EH (cell line): Measurements from ENCODE around the gene MADD.

Experiments used
- DNase-seq: peaks from one replicate; pipeline ENCODE4 v3.0.0-alpha.2; 2015; ENCODE audit warnings: low read depth

MADD gene

DNA sequence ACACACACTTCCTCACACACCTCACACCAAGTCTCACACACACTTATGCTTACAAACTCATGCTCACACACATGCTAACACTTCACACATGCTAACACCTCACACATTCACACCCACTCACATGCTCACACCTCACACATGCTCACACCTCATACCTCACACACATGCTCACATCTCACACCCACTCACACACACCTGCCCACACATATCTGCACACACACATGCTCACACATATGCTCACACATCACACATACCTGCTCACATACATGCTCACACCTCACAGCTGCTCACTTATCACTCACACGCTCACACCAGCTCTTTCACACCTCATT is 87.0 kb downstream of the MADD start:
- DNase-seq = no peak

DNA sequence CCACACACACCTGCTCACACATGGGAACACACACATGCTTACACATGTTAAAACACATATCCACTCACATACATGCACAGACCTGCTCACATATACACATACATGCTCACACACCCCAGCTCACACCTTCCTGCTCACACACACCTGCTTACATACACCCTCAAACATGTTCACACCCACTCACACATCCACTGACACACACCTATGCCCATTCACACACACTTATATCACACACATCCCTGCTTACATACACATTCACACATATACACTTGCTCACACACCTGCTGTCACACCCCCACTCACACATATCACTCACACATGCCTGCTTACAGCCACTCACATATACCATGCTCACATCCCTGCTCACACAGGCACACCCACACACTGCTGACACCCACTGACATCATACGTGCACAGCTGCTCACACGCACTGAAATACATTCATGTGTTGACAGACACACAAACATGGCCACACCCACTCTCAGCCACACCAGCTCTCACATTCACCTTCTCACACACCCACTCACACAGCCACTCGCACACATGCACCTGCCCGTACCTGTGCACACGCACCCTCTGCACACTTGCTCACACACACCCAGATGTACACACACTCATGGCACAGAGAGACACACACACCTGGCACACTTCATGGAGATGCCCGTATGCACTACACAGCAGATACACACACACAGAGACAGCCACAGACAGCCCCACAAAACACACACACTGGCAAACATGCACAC is 88.2 kb downstream of the MADD start:
- no peak for DNase-seq

DNA sequence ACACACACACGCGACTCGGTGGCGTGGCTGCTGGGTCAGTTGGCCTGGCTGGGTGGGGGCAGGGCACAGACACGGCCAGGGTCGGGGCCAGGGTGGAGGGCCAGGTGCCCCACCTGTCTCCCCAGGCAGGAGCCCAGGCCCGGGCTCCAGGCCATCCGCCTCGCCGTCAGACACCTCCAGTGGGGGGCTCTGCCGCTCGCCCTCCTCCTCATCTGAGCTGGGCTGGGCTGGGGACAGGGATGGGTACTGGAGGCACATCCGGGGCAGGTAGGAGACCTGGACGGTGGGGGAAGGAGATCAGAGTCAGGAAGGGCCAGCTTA is 88.8 kb downstream of the MADD start:
- DNase-seq = no peak

DNA sequence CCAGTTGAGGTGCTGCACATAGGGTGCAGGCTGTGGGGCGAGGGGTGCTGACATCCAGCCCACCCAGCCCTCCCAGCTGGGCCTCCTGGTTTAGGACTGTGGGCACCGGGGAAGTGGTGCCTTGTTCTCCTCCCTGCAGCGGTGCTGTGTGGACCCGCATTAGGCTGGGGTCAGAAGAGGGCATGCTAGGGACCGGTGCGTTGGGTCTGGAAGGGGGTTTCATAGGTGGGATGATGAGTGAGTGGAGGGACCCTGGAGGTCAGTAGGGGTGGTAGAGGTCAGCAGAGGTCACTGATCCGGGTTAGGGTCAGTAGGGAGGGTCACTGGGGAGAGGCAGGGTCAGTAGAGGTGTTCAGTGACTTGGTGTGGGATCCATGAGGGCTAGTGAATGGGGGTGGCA is 89.2 kb downstream of the MADD start:
- no peak for DNase-seq

DNA sequence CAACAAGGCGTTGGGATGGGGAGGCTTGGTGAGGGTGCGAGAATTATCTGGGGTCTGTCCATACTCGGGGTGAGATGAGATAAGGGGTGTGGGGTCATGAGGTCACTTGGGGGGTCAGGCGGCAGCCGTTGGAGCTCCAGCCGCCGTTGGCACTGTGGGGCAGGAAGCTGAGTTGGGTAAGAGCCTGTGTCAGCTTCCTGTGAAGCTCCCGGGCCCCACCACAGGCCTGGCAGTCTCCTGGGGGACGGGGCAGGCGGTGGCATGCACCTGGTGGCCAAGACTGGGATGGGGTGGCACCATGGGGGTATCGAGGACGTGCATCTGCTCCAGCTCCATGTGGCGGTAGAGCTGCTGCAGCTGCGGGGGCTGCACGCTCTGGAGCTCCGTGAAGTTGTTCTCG is 89.7 kb downstream of the MADD start:
- no peak for DNase-seq

DNA sequence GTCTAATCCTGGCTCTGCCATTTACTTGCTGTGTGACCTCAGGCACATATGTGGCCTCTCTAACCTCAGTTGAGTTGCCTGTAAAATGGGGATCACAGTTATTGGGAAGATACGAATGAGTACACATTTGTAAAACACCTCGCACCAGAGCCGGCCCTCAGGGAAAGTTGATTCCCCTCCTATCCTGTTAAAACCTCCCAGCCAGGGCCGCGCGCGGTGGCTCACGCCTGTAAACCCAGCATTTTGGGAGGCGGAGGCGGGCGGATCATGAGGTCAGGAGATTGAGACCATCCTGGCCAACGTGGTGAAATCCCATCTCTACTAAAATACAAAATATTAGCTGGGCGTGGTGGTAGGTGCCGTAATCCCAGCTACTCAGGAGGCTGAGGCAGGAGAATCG is 90.4 kb downstream of the MADD start:
- DNase-seq = no peak

DNA sequence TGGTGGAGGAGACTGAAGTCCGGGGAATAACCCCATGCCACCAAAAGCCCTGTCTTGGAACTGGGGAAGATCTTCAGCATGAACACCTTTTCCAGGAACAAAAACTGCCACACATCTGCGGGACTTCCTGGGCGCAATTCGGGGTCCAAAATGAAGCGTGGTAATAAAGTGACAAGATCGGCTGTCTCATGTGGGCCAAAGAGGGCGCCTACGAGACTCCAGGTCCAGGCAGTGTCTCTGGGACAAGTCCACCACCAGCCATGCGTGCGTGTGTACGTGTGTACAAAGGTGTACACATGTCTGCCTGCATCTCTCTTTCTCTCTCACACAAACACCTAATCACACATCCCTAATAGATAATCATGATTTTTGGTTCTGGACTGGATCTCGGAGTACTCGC is 91.5 kb downstream of the MADD start:
- no peak for DNase-seq

DNA sequence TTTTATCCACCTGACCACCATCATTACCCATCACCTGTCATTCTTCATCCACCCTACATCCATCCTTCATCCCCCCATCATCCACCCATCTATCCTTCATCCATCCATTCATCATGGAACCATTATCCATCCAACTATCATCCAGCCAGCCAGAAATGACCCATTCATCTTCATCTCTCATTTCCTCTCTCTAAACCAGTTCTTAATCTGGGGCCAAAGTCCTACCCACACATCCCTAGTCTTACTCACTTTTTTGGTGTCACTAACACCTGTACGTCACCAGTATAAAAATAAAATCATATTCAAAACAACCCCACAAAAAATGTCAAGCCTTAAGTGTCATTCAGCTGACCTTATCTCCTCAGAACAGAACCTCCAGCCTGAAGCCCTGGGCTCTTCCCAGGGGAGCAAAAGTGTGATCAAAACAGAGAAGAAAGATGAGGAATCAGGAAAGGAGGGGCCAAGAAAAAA is 96.1 kb downstream of the MADD start:
- DNase-seq = no peak

DNA sequence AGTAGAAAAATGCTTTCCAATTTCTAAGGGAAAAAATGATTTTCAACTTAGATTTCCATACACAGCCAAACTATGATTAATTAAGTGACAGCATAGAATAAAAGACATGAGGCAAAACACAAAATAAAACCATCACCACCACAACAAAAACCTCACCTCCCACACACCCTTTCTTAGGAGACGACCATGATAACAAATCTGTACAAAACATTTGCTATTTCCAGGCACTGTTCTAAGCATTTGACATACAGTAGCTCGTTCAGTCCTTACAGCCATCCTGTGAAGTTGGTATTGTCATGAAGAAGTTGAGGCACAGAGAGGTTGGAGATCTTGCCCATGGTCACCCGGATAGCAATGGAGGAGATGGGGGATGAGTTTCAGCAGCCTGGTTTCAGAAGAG is 99.7 kb downstream of the MADD start:
- DNase-seq = no peak

DNA sequence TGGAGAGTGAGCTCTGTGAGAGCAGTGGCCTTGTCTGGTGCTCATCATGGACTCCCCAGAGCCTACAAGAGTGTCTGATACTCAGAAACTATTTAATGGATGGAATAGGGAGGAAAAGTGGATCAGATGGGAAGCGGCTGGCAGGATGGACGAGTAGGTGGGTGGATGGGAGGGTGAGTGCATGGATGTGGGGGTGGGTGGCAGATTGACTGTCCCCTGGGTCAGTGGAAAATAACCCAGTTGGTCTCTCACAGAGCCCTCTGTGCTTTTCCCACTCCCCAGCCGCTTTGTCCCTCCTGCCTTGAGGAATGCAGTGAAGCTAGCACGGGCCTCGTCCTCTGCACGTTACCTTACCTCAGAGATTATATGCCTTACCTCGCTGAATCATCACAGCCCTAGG is 102.5 kb downstream of the MADD start:
- no peak for DNase-seq

DNA sequence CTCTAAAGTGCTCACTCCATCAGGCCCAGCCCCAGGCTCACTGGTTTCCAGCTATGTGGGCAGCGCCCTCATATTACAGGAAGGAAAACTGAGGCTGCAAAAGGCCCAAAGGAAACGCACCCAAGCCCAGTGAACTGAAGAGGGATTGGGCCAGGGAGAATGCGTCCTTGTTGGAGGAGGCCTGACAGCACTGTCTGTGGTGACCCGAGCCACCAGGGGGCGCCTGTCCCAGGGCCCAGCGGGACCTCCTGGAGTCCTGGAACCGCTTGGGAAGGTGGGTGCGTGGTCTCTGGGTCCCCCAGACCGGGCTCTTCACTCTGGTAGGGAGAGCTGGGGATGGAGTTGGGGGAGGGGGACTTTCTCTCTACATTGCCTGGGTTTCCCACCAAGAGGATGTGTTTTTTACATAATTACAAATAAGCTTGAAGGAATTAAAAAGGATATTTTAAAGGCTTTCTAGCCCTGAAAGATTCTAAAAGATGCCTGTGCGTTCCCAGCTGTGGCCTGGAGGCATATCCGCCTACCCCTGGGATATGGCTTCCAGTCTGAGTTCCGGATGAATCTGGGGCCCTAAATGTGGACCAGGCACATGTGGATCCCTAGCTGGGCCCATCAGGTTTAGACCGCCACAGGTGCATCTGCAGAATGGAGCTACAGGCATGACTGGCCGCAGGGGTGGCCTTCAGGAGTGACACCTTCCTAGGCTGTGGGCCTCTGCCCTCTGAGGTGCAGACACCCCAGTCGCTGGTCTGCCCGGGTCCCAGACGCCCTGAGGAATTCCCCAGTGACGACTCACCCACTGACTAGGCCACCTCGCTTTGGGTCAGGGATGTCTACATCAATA is 104.2 kb downstream of the MADD start:
- peak; percentile 73 for DNase-seq

DNA sequence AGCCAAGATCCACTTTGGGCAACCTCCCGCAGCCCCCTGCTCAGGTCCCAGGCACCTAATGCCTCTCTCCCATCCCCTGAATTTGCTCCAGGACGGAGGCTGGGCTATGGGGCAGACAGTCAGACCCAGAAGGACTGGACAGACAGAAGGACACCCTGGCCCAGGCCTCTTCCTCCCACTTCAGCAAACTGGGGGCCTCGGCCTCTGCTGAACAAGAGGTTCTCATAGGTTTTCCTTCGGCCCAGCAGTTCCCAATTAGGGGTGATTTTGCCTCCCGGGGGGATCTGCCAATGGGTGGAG is 104.7 kb downstream of the MADD start:
- no peak for DNase-seq

DNA sequence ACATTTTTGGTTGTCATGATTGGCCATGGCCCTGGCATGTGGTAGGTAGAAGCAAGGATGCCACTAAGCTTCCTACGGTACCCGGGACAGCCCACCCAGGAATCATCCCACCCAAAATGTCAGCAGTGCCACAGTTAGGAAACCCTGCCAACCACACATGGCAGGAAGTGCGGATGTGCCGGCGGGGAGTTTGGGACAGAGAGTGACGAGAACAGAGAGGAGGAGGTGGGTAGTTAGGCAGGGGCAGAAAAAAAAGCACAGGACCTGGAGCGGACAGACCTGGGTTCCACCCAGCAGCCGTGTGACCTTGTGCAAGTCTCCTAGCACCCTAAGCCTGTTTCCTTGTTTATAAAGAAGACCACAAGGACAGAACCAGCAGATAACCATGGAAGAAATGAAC is 105.1 kb downstream of the MADD start:
- DNase-seq = no peak

DNA sequence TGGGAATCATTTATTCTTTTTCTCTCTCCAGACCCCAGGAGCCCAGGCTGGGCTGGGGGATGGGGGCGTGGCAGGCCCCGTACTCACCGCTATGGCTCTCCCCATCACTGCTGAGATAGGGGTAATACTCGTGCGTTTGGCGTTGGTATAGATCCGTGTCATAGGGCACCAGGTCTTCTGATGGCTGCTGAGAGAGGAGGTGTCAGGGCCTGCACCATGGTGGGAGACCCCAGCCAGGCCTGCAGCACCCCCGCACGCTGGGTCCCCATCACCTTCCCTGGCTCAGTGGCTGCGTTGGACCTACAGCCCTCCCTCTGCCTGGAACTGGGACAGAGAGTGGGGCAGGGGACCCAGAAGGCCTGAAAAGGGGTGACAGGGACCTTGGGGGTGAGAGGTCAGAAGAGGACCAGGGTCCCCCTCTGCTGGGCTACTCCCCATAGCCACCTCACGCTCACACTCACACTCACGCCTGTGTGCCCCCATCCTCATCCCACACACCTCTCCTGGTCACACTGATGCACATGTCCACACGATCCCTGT is 105.7 kb downstream of the MADD start:
- DNase-seq = no peak

DNA sequence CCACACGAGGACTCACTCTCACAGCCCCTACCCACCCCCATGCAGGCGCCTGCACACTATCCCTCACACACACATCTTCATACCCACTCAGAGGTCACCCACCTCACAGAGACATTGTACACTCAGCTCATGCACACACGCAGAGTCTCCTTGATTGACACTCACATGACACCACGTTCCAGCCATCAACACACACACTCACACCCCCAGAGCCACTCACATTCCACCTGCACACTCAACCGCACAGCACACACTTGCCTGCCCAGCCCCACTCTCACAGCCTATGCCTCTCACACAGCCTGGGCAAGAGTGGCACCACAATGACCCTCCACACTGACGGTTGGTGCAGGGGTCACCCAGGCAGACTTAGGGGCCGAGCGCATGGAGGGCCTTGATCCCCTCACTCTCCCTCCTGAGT is 106.2 kb downstream of the MADD start:
- no peak for DNase-seq

DNA sequence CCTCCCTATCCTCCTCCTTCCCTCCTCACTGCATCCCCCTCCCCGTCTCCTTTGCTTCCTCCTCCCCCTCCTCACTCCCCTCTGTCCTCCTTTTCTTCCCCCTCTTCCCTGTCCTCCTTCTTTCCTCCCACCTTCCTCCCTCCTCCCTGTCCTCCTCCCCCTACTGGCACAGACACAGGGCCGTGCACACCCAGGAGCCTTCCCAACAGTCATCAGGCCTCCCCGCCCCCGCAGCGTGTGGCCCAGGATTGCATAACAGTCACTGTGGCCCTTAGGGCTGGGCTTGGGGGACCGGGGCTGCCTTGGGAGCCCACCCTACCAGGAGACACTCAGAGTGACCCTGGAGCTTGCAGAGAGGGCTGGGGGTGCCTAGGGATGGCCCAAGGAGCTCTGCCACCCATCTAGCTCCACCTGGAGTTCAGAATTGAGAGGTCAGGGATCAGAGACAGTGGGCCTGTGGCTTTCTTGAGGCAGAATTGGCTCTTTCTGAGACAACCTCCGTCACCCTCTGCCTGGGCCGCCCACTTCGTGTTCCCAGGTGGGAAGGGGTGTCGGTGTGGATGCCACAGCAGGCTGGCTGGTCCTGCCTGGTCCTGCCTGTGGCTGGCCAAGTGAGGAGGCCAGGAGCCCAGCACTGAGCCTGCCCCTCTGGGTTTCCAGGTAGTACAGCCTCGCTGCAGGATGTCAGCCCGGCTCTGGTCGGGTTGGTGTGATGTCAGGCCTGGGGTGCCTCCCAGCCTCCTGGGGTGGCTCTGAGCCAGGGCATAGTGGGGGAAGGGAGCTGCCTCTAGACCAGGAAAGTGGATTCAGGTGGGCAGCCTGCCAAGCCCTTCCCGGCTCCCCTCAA is 106.8 kb downstream of the MADD start:
- no peak for DNase-seq

DNA sequence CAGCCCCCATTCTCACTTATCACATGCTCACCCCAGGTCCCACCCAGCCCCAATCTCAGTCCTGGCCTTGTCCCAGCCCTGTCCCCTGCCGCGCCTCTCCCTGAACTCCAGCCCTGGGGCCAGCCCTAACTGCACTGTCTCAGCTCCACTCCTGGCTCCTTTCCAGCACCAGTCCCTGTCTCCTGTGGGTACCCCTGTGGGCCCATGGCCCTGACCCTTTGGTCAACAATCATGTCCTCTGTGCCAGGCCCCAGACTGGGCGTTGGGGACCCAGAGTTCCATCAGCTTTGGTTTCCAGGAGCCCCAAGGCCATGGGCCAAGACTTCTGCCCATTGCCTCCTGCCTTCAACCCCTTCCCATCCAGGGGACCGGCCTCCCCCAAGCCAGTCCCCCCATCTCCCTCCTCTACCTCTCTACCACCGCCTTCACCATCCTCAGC is 107.7 kb downstream of the MADD start:
- no peak for DNase-seq

DNA sequence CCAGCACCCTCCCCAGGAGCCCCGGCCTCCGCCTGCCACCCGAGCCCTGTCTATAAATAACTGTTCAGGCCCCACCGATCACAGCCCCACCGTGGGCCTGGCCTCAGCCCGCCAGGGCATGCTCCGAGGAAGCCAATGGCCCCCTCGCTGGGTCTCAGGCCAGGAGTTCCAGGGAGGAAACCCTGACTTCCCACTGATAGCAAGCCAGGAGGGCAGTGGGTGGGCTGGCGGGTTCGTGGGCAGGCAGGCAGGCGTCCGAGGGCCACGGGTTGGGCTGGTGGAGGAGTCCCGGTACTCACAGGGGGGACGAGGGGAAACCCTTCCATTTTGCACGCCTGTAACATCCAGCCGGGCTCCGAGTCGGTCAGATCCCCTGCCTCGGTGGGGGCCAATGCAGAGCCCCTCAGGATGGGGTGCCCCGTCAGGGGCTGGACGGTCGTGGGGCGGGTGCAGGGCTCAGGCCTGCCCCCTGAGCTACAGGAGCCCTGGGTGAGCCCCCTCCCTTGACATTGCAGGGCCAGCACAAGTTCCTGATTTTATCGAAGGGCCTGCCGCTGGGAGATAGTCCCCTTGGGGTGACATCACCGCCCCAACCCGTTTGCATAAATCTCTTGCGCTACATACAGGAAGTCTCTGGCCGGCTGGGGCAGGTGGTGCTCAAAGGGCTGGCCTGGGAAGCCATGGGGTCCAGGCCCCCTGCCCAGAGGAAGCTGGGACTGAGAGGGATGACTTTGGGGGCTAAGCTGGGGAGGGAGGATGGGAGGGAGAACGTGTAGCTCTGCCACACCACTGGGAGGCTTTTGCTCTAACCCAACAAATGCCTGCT is 108.3 kb downstream of the MADD start, which contains the start of gene SPI1:
Gene SPI1 (minus strand): TSS at position 538 of the 826 bp plus-strand sequence. CDS start 194 bp downstream, at position 344.
- DNase-seq = no peak

DNA sequence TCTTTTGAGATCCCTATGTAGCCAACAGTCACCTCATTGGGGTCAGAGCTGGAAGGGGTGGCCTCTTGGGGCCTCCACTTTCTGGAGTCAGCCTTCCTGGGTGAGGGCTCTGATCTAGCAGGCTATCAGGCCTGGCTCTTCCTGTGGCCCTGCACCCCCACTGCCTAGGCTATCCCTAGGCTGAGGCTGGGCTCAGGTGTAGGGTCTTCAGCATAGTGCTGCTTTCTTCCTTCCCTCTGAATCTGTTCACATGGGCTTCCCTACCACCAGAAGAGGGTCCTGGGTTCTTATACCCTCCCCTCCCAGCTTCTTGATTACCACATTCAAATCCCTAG is 108.9 kb downstream of the MADD start:
- no peak for DNase-seq

DNA sequence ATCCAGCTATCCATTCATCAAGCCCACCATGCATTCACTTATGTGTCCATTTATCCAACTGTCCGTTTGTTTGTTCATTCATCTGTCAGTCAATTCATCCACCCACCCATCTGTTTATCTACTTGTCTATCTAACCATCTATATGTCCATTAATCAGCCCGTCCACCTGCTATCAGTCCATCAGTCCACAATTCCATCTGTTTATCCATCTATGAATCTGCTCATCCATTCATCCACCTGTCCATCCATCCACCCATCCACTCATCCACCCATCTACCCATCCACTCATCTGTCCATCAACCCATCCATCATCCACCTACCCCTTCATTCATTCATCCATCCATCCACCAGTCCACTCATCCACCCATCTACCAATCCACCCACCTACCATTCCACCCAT is 109.4 kb downstream of the MADD start:
- no peak for DNase-seq
